Measurements from ENCODE around the gene ARHGEF3.

DNA sequence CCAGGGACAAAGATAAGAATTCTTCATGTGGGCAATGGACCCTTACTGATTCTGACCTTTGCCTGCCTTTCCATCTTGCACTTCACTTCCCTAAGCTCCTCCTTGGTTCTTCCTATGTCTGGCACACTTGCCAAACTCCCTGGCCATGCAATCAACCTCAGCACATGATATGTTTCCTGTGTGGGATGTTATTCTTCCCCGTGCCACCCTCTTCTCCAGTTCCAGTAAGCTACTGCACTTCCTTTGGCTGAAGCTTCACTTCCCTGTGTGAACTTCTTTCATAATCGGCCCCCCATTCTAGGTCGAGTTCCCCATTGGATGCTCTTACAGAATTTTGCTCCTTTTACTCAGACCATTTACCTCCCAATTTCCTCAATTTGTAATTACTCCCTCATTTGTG is 108.0 kb downstream of the ARHGEF3 start:
- TF ChIP-seq, protein P1, sequence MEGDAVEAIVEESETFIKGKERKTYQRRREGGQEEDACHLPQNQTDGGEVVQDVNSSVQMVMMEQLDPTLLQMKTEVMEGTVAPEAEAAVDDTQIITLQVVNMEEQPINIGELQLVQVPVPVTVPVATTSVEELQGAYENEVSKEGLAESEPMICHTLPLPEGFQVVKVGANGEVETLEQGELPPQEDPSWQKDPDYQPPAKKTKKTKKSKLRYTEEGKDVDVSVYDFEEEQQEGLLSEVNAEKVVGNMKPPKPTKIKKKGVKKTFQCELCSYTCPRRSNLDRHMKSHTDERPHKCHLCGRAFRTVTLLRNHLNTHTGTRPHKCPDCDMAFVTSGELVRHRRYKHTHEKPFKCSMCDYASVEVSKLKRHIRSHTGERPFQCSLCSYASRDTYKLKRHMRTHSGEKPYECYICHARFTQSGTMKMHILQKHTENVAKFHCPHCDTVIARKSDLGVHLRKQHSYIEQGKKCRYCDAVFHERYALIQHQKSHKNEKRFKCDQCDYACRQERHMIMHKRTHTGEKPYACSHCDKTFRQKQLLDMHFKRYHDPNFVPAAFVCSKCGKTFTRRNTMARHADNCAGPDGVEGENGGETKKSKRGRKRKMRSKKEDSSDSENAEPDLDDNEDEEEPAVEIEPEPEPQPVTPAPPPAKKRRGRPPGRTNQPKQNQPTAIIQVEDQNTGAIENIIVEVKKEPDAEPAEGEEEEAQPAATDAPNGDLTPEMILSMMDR (conservative IDR thresholded peaks at IDR 0.05; ENCODE audit: low read depth, low read length) = no peak
- no peak for TF ChIP-seq EZH2 (IDR thresholded peaks at IDR 0.05; ENCODE audit: borderline replicate concordance, low read depth, low read length, poor library complexity, severe bottlenecking)

Data from A673 (cell line).